Measurements from ENCODE around the gene NR3C2. TPM values are rescaled to one million over a fixed set of nuclear protein-coding genes. Genes with fewer than 3 reads are reported as not detected.

NR3C2 gene
- total RNA-seq, 1 experiment from 2014 or later: 1.6 TPM

DNA sequence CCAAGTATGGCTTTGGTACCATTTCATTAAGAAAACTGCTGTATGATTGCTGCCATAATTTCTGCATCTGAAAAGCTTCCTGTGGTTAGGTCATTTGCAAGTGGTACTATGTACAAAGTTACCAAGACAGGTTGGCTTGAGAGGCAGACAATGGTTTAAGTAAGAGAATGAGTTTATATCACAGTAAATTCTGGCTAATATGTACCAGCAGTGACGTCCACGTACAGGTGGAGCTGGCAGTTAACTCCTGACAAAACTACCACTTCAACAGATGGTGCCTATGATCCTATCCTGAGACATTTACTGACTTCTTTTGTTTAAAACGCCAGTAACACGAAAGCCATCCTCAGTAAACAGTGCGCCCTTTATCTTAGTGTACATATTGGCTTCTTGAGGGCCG, 198.4 kb downstream of the NR3C2 start:
- Histone ChIP-seq H3K4me1 (ENCODE audit: insufficient read depth, low read length, poor library complexity, severe bottlenecking) (no peaks in the 10 kb centered on the region), H3K36me3 (ENCODE audit: insufficient read depth, low read length, poor library complexity, severe bottlenecking) (no peaks in the 10 kb centered on the region), H3K27ac (ENCODE audit: low read depth, low read length, poor library complexity, severe bottlenecking) (no peak overlapping the region), H3K9me3 (ENCODE audit: low read depth, low read length, poor library complexity, severe bottlenecking) (no peaks in the 10 kb centered on the region), H3K4me3 (ENCODE audit: low read depth, low read length, poor library complexity, severe bottlenecking) (no peak overlapping the region), H3K27me3 (replicated peaks; ENCODE audit: insufficient read depth, low read depth, low read length, poor library complexity) (no peaks in the 10 kb centered on the region)
- POLR2A ChIA-PET (ENCODE audit: low non-redundant PET): no interaction called here
- DNase-seq (ENCODE audit: low spot score): no peak
- BruUV-seq (replicated peaks): no TSS peak
- TF ChIP-seq, protein P1, sequence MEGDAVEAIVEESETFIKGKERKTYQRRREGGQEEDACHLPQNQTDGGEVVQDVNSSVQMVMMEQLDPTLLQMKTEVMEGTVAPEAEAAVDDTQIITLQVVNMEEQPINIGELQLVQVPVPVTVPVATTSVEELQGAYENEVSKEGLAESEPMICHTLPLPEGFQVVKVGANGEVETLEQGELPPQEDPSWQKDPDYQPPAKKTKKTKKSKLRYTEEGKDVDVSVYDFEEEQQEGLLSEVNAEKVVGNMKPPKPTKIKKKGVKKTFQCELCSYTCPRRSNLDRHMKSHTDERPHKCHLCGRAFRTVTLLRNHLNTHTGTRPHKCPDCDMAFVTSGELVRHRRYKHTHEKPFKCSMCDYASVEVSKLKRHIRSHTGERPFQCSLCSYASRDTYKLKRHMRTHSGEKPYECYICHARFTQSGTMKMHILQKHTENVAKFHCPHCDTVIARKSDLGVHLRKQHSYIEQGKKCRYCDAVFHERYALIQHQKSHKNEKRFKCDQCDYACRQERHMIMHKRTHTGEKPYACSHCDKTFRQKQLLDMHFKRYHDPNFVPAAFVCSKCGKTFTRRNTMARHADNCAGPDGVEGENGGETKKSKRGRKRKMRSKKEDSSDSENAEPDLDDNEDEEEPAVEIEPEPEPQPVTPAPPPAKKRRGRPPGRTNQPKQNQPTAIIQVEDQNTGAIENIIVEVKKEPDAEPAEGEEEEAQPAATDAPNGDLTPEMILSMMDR (conservative IDR thresholded peaks at IDR 0.05; ENCODE audit: low read depth, low read length): no peak
- no peak for TF ChIP-seq EZH2 (IDR thresholded peaks at IDR 0.05; ENCODE audit: borderline replicate concordance, low read depth, low read length, poor library complexity, severe bottlenecking)
- CTCF ChIA-PET: no interaction called here
- intact Hi-C loops (cut with micrococcal nuclease; ENCODE audit: unreplicated experiment): no loop called here

DNA sequence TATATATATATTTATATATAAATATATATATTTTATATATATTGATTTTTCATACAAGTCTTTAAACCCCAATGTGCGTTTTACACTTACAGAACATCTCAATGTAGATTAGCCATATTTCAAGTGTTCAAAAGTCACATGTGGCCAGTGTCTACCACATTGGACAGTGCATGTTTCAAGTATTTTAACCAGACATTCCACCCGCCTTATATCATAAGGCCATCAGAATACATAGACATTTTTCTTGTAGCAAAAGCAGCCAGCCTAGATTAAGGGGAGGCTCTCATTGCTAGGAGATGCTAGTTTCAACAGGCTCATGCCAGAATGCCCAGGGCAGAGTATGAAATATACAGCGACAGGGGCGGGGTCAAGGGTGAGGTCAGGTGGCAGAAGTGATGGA, 202.0 kb downstream of the NR3C2 start:
- ChIA-PET CTCF (no interaction called here), POLR2A (ENCODE audit: low non-redundant PET) (no interaction called here)
- H3K27ac ChIP-seq (ENCODE audit: low read depth, low read length, poor library complexity, severe bottlenecking): no peak overlapping the region
- no peaks in the 10 kb centered on the region for H3K36me3 ChIP-seq (ENCODE audit: insufficient read depth, low read length, poor library complexity, severe bottlenecking)
- H3K9me3 ChIP-seq (ENCODE audit: low read depth, low read length, poor library complexity, severe bottlenecking): no peaks in the 10 kb centered on the region
- H3K4me1 ChIP-seq (ENCODE audit: insufficient read depth, low read length, poor library complexity, severe bottlenecking): no peaks in the 10 kb centered on the region
- no TSS peak for BruUV-seq (replicated peaks)
- no peak for TF ChIP-seq EZH2 (IDR thresholded peaks at IDR 0.05; ENCODE audit: borderline replicate concordance, low read depth, low read length, poor library complexity, severe bottlenecking)
- TF ChIP-seq, protein P1 (conservative IDR thresholded peaks at IDR 0.05; ENCODE audit: low read depth, low read length): no peak
- no peak for DNase-seq (ENCODE audit: low spot score)
- H3K27me3 ChIP-seq (replicated peaks; ENCODE audit: insufficient read depth, low read depth, low read length, poor library complexity): no peaks in the 10 kb centered on the region
- intact Hi-C loops (cut with micrococcal nuclease; ENCODE audit: unreplicated experiment): no loop called here
- no peak overlapping the region for H3K4me3 ChIP-seq (ENCODE audit: low read depth, low read length, poor library complexity, severe bottlenecking)

DNA sequence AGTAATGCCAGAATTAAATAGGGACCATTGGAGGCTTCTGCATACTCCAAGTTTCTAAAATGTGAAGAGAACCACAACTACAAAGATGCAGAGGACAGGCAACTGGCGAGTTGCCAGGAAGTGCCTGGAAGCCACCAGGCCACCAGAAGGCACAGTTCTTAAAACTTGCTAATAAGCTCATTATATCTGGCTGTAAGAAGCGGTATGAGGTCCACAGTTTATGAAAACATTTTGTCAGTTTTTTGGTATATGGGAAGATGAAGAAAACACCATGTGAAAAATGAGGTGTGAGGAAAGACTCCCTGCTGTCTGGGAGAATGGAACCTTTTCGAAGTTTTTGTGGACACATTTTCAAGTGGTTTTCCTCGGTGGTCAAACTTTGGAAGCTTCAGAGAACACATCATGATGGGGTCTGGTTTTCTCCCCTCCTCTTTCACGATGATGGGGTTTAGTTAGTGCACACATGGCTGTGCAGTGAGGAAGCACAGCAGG, 202.7 kb downstream of the NR3C2 start:
- no TSS peak for BruUV-seq (replicated peaks)
- ChIA-PET POLR2A (ENCODE audit: low non-redundant PET) (no interaction called here), CTCF (no interaction called here)

More for the DNA sequence above, 202.7 kb downstream of the NR3C2 start:
- TF ChIP-seq, protein P1 (conservative IDR thresholded peaks at IDR 0.05; ENCODE audit: low read depth, low read length): no peak
- no peak for TF ChIP-seq EZH2 (IDR thresholded peaks at IDR 0.05; ENCODE audit: borderline replicate concordance, low read depth, low read length, poor library complexity, severe bottlenecking)
- Histone ChIP-seq H3K27me3 (replicated peaks; ENCODE audit: insufficient read depth, low read depth, low read length, poor library complexity) (no peaks in the 10 kb centered on the region), H3K27ac (ENCODE audit: low read depth, low read length, poor library complexity, severe bottlenecking) (no peak overlapping the region), H3K4me3 (ENCODE audit: low read depth, low read length, poor library complexity, severe bottlenecking) (no peak overlapping the region), H3K36me3 (ENCODE audit: insufficient read depth, low read length, poor library complexity, severe bottlenecking) (no peaks in the 10 kb centered on the region), H3K4me1 (ENCODE audit: insufficient read depth, low read length, poor library complexity, severe bottlenecking) (no peaks in the 10 kb centered on the region), H3K9me3 (ENCODE audit: low read depth, low read length, poor library complexity, severe bottlenecking) (no peaks in the 10 kb centered on the region)
- intact Hi-C loops (cut with micrococcal nuclease; ENCODE audit: unreplicated experiment): no loop called here
- peak; percentile 17 for DNase-seq (ENCODE audit: low spot score)

Measured in A673 (cell line).